CD8-positive, alpha-beta memory T cell (primary cell): ENCODE results near the gene PLGLB2. TPM values are rescaled to one million over a fixed set of nuclear protein-coding genes. Genes with fewer than 3 reads are reported as not detected.
A peak's percentile ranks its signal among the peaks of the same experiment; 100 is the strongest.
"Not testable (repeated sequence)": the region's sequence is repeated elsewhere in the genome, so short reads cannot be mapped to it uniquely, and the experiment has no call there.

Source experiments
- CTCF ChIA-PET: fragments of 350-600 bp; sonication (Branson Sonifier 250); formaldehyde crosslinking; loops from one replicate; lab custom pipeline; 2021; ENCODE audit warnings: antibody characterized with exemption; lab: Charles Lee
- POLR2A ChIA-PET: fragments of 350-600 bp; sonication (Branson Sonifier 250); formaldehyde crosslinking; loops from one replicate; lab custom pipeline; 2021; ENCODE audit warnings: antibody characterized with exemption; lab: Charles Lee
- DNase-seq, 5 donors: peaks; one replicate each; pipeline versions ENCODE4 v3.0.0 to v3.0.0-alpha.2; 2020 to 2022; ENCODE audit warnings: mixed read lengths in 1 of 5
- H3K27ac ChIP-seq: one replicate; pipeline ENCODE4 v1.7.0; 2013; ENCODE audit warnings: low read depth, mild to moderate bottlenecking, low read length, moderate library complexity
- H3K27me3 ChIP-seq: 2 replicates; pipeline ENCODE4 v1.7.0; 2013; ENCODE audit warnings: low read length, mild to moderate bottlenecking; ENCODE audit not compliant: insufficient read depth, poor library complexity, severe bottlenecking
- H3K36me3 ChIP-seq: 2 replicates; pipeline ENCODE4 v1.7.0; 2013; ENCODE audit warnings: mild to moderate bottlenecking, low read length, moderate library complexity; ENCODE audit not compliant: insufficient read depth
- H3K4me1 ChIP-seq: 2 replicates; pipeline ENCODE4 v1.7.0; 2013; ENCODE audit warnings: mild to moderate bottlenecking, low read length, moderate library complexity; ENCODE audit not compliant: insufficient read depth
- H3K4me3 ChIP-seq: 2 replicates; pipeline ENCODE4 v1.7.0; 2013; ENCODE audit warnings: mild to moderate bottlenecking, low read length
- H3K9me3 ChIP-seq: 2 replicates; pipeline ENCODE4 v1.7.0; 2013; ENCODE audit warnings: mild to moderate bottlenecking, low read length
- H3K27ac Mint-ChIP-seq, 8 donors: one replicate each; pipeline ENCODE4 v1.8.0; 2020 to 2021; ENCODE audit warnings: mixed read lengths in 8 of 8, mild to moderate bottlenecking in 6 of 8, inconsistent platforms in 3 of 8, moderate library complexity in 3 of 8
- H3K27me3 Mint-ChIP-seq, 2 donors: one replicate each; pipeline ENCODE4 v1.8.0; 2020 to 2021; ENCODE audit warnings: mixed read lengths in 2 of 2, mild to moderate bottlenecking in 1 of 2, moderate library complexity in 1 of 2
- H3K36me3 Mint-ChIP-seq, 3 donors: one replicate each; pipeline ENCODE4 v1.8.0; 2020 to 2021; ENCODE audit warnings: mixed read lengths in 3 of 3, inconsistent platforms in 1 of 3, mild to moderate bottlenecking in 1 of 3
- H3K4me1 Mint-ChIP-seq, 3 donors: one replicate each; pipeline ENCODE4 v1.8.0; 2020 to 2021; ENCODE audit warnings: mixed read lengths in 3 of 3, inconsistent platforms in 1 of 3, mild to moderate bottlenecking in 1 of 3
- H3K4me3 Mint-ChIP-seq, 7 donors: one replicate each; pipeline ENCODE4 v1.8.0; 2020 to 2021; ENCODE audit warnings: mixed read lengths in 7 of 7, mild to moderate bottlenecking in 6 of 7, moderate library complexity in 4 of 7, inconsistent platforms in 2 of 7
- H3K9me3 Mint-ChIP-seq, 5 donors: one replicate each; pipeline ENCODE4 v1.8.0; 2020 to 2022; ENCODE audit warnings: mixed read lengths in 5 of 5, mild to moderate bottlenecking in 3 of 5, moderate library complexity in 2 of 5, inconsistent platforms in 1 of 5
- polyA plus RNA-seq: library from polyadenylated mRNA; unstranded; fragments of 300-500 nt; fragmentation: Illumina TruSeq; gene quantifications from one replicate; pipeline ENCODE4 v1.2.3, GENCODE V29; 2021
- total RNA-seq, 2 experiments: library from RNA; stranded (reverse); gene quantifications; one replicate each; pipeline ENCODE4 v1.2.3, GENCODE V29; 2021

PLGLB2 gene
- total RNA-seq = under 1 TPM; 0.59 to 0.89 TPM
- polyA plus RNA-seq = not detected

- not testable (repeated sequence) for H3K4me1 Mint-ChIP-seq
Measured at GRCh38 chr2:87747791-87748190, at the start of gene PLGLB2. TSS of gene PLGLB2 (plus strand) at chr2:87748087. CDS start at chr2:87748154, 67 bp downstream.

GRCh38 chr2:87704572-87705323, 43.1 kb upstream of the PLGLB2 start:
- H3K27ac Mint-ChIP-seq = peak overlapping the region in 5 of 8 donors; percentile 30 to 91 (median 78)
- H3K36me3 Mint-ChIP-seq, H3K27ac ChIP-seq, POLR2A ChIA-PET, H3K4me1 Mint-ChIP-seq, H3K4me3 ChIP-seq, H3K4me1 ChIP-seq, H3K27me3 ChIP-seq, H3K9me3 ChIP-seq, H3K27me3 Mint-ChIP-seq, CTCF ChIA-PET, H3K36me3 ChIP-seq, DNase-seq, H3K9me3 Mint-ChIP-seq: not testable (repeated sequence)
- H3K4me3 Mint-ChIP-seq = peak overlapping the region in 3 of 7 donors; percentile 27 to 45 (median 41)

More at GRCh38 chr2:87747791-87748190, at the start of gene PLGLB2:
- H3K27ac ChIP-seq, H3K27me3 Mint-ChIP-seq, H3K9me3 Mint-ChIP-seq, H3K4me3 Mint-ChIP-seq, H3K36me3 ChIP-seq, H3K9me3 ChIP-seq, DNase-seq, H3K4me1 ChIP-seq, CTCF ChIA-PET, H3K27me3 ChIP-seq, H3K4me3 ChIP-seq, POLR2A ChIA-PET, H3K36me3 Mint-ChIP-seq, H3K27ac Mint-ChIP-seq: not testable (repeated sequence)

- H3K27me3 Mint-ChIP-seq, H3K27me3 ChIP-seq, H3K4me3 Mint-ChIP-seq, H3K36me3 ChIP-seq, H3K27ac Mint-ChIP-seq, H3K27ac ChIP-seq, POLR2A ChIA-PET, DNase-seq, H3K4me3 ChIP-seq, H3K9me3 Mint-ChIP-seq, H3K4me1 Mint-ChIP-seq, H3K9me3 ChIP-seq, H3K36me3 Mint-ChIP-seq, H3K4me1 ChIP-seq, CTCF ChIA-PET: not testable (repeated sequence)
Measured at GRCh38 chr2:87708368-87708767, 39.5 kb upstream of the PLGLB2 start.

- H3K27me3 ChIP-seq, H3K4me3 Mint-ChIP-seq, H3K27ac Mint-ChIP-seq, POLR2A ChIA-PET, H3K27me3 Mint-ChIP-seq, H3K4me1 ChIP-seq, H3K36me3 ChIP-seq, CTCF ChIA-PET, DNase-seq, H3K4me3 ChIP-seq, H3K9me3 ChIP-seq, H3K36me3 Mint-ChIP-seq, H3K4me1 Mint-ChIP-seq, H3K27ac ChIP-seq, H3K9me3 Mint-ChIP-seq: not testable (repeated sequence)
Measured at GRCh38 chr2:87727940-87728599, 19.8 kb upstream of the PLGLB2 start.

GRCh38 chr2:87740928-87741327, 7.0 kb upstream of the PLGLB2 start:
- H3K36me3 ChIP-seq, CTCF ChIA-PET, POLR2A ChIA-PET: not testable (repeated sequence)

GRCh38 chr2:87742393-87743108, 5.3 kb upstream of the PLGLB2 start:
- H3K9me3 Mint-ChIP-seq, POLR2A ChIA-PET, H3K4me1 Mint-ChIP-seq, DNase-seq, H3K36me3 ChIP-seq, H3K36me3 Mint-ChIP-seq, H3K4me3 ChIP-seq, H3K27me3 ChIP-seq, H3K27ac ChIP-seq, H3K4me3 Mint-ChIP-seq, H3K9me3 ChIP-seq, H3K27ac Mint-ChIP-seq, H3K4me1 ChIP-seq, CTCF ChIA-PET, H3K27me3 Mint-ChIP-seq: not testable (repeated sequence)

More at GRCh38 chr2:87740928-87741327, 7.0 kb upstream of the PLGLB2 start:
- H3K4me1 ChIP-seq, H3K36me3 Mint-ChIP-seq, H3K4me3 Mint-ChIP-seq, H3K9me3 Mint-ChIP-seq, H3K27ac ChIP-seq, H3K9me3 ChIP-seq, H3K4me1 Mint-ChIP-seq, H3K27ac Mint-ChIP-seq, DNase-seq, H3K27me3 ChIP-seq, H3K4me3 ChIP-seq, H3K27me3 Mint-ChIP-seq: not testable (repeated sequence)

GRCh38 chr2:87743638-87744037, 4.2 kb upstream of the PLGLB2 start:
- H3K27ac ChIP-seq, CTCF ChIA-PET: not testable (repeated sequence)

GRCh38 chr2:87745353-87745951, 2.4 kb upstream of the PLGLB2 start:
- H3K9me3 ChIP-seq, CTCF ChIA-PET, H3K36me3 ChIP-seq, H3K9me3 Mint-ChIP-seq, H3K27ac Mint-ChIP-seq, H3K4me3 Mint-ChIP-seq, H3K4me3 ChIP-seq, H3K27ac ChIP-seq, H3K4me1 ChIP-seq, H3K27me3 ChIP-seq, DNase-seq, H3K36me3 Mint-ChIP-seq, POLR2A ChIA-PET, H3K27me3 Mint-ChIP-seq, H3K4me1 Mint-ChIP-seq: not testable (repeated sequence)

More at GRCh38 chr2:87743638-87744037, 4.2 kb upstream of the PLGLB2 start:
- H3K4me1 ChIP-seq, H3K9me3 Mint-ChIP-seq, H3K9me3 ChIP-seq, H3K36me3 Mint-ChIP-seq, H3K4me1 Mint-ChIP-seq, POLR2A ChIA-PET, DNase-seq, H3K27ac Mint-ChIP-seq, H3K27me3 Mint-ChIP-seq, H3K27me3 ChIP-seq, H3K4me3 Mint-ChIP-seq, H3K36me3 ChIP-seq, H3K4me3 ChIP-seq: not testable (repeated sequence)
